Activated CD4-positive, alpha-beta T cell treated with anti-CD3 and anti-CD28 coated beads for 1 hour (primary cell): Measurements from ENCODE around the gene COL15A1.
"Not testable (repeated sequence)": the region's sequence is repeated elsewhere in the genome, so short reads cannot be mapped to it uniquely, and the experiment has no call there.

Experiments
- DNase-seq: peaks from one replicate; pipeline ENCODE4 v3.0.0-alpha.2; 2020

Gene COL15A1

DNA sequence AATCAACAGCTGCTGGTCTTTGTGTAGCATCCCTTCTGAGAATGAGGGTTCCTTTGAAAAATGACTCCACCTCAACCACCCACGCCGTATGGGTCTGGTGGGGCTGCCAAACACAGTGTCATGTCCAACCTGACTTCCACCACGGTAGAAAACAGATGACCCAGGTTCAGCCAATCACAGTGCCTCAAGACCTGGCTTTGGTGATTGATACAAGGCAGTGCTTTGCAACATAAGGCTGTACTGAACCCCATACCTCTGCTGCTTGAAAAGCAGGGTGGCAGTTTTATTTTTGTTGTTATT lies 149.7 kb downstream of the COL15A1 start:
- no peak for DNase-seq

DNA sequence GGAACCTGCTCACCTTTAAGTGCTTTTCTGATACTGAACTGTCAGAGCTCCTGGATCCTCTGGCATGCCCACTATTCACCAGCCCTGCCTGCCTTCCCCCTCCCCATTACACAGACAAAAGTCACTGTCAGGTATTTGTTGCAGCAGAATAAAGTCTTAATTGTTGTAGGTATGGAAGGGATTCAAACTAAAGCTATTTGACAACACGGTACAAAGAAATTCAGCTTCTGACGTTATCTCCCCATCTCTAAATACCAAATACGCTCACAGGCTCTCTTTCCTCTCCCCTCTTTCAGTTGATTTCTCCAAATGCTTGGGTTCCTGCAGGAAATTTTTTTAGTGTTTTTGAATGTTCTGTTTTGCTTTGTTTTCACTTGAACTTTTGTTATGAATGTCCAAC lies 151.9 kb downstream of the COL15A1 start:
- DNase-seq: no peak

DNA sequence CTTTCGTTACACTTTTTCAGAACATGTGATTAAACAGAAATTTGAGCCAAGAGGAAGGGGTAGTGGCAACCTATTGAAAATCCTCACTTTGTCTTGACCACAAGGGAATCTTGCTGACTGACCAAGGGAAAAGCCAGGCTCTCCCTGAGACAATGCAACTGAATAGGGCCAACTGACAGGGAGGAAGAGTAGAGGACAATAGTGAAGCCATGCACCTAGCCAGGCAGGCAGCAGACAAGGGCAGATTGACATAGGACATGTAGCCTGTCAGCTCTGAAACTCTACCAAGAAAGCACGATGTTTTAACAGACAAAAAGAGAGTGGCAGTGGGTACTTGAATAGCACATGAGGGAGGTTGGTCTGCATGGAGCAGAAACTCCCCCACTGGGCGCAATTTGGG lies 152.7 kb downstream of the COL15A1 start:
- no peak for DNase-seq

DNA sequence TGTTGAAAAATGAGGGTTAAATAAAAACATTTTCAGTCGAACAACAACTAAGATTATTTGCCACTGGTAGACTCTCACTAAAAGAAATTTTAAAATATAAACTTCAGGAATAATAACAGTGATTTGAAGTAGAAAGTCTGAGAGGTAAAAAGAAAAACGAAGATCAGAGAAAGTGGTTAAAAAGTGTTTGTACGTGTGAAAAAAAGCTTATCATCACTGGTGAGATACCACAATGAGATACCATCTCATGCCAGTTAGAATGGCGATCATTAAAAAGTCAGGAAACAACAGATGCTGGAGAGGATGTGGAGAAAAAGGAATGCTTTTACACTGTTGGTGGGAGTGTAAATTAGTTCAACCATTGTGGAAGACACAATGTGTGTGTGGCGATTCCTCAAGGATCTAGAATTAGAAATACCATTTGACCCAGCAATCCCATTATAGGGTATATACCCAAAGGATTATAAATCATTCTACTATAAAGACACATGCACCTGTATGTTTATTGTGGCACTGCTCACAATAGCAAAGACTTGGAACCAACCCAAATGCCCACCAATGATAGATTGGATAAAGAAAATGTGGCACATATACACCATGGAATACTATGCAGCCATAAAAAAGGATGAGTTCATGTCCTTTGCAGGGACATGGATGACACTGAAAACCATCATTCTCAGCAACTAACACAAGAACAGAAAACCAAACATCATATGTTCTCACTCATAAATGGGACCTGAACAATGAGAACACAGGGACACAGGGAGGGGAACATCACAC lies 156.3 kb downstream of the COL15A1 start:
- not testable (repeated sequence) for DNase-seq

DNA sequence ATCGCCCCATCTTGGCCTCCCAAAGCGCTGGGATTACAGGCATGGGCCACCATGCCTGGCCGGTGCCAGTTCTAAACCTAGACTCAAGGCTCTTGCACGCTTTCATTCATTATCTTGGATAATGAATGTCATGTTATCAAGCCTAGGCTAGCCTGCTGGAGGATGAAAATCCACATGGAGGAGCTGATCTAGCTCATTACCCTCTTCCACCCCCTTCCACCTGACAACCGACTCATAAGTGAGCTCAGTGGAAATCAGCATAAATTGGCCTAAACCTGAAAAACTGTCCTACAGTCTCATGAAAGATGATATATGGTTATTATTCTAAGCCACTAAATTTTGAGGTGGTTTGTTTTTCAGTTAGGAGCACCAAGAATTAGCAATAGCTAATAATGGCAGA lies 157.6 kb downstream of the COL15A1 start:
- no peak for DNase-seq

DNA sequence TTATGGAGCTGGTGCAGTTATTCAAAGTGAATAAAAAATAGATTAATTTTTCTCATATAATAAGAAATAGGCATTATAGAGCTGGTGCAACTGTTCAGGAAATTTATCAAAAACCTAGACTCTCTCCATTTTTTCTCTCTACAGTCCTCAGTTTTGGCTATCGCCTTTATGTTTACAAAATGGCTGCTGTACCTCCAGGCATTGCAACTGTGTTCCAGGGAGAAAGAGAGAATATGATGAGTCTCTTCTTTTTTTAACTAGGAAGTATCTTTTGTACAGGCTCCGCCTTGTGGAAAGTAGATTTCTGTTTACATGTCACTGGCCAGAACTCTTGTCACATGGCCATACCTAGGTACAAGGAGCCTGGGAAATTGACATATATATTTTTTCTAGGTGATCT lies 158.1 kb downstream of the COL15A1 start:
- DNase-seq: no peak

DNA sequence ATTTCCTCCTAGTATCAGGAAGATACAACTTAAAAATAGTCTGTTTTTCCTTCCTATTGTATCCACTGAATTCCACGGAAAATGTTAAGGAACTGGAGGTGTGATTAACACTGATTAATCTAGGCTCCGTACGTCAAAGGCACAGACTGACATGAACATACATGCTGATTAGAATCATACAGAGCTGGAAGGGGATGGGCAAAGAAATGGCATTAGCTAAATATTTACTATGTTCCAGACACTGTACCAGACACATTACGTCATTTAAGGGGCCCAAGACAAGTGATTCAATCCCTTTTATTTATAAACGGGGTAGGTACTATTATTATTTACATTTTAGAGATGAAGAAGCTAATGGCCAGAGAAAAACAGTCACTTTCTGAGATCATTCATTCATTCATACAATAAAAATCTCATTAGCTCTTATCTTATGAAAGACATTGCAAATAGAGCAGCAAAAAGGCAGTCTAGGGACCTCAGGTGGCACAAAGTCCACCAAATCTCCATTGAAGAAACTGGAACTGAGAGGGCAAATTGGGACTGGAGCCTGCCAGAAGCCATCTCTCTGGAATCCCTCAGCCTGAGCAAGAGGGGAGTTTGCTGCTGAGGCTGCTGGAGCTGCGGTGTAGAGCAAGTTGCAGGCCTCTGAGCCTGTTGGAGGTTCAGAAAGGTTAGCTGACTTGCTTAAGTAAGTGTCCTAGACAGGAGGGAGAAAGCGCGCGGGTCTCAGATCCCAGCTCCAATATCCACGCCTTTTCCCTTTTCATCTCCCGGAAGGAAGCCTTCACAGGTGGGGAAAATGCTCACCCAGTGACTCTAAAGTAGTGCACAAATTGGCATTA lies 159.6 kb downstream of the COL15A1 start:
- DNase-seq: no peak

DNA sequence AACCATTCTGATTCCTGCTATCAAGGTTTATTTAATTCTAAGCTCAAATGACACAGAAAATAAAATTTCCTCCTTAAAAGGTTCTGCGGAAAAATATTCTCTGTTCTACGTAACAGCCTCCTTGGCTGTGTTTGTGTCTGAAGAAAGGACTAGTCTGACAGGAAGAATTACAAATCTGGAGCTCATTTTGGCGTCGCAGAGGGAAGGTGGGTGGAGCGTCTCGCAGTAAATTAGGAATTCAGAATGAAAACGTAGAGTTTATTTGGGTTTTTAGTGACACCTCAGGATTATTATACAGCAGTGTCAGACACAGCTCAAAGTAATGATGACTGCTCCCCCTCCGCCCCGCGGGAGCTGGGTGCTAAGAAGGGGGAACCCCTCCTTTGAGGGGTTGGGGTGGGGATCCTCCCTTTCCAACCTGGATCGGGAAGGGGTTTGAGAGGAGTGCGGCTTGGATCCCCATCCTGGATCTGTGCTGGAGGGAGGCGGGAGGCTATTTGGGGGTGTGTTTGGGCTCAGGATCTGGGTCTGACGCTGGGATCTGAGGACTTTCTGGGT lies 160.3 kb downstream of the COL15A1 start:
- DNase-seq: no peak

DNA sequence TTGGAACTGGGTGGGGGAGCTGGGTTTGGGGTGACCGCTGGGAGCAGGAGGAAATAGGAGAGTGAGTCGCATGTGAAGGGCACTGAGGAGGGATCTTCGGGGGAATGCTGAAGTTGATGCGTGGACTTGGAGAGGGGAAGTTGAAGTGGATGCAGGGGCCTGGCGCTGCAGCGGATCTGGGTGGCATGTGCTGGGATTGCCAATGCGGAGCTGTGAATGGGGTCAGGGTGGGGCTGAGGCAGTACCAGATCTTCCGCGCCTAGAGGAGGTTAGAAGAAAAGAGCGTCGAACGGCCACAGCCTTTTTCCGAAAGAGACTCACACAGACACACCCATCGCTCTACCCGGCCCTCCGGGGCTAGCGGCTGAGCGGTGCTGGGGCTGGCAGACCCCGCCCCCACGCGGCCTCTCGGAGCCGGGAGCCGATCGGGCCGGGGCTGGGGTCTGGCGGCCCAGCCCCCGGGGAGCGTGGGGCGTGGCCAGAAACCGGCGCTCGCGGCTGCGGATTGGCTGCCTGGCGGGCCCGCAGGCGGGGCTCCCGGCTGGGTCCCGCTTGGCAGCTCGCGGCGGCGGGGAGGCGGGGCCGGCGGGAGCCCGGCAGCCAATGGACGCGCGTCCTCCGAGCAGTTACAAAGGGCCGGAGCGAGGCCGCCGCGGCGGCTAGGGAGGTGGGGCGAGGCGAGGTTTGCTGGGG lies 160.9 kb downstream of the COL15A1 start, which contains the start of gene TGFBR1:
TGFBR1 (plus strand) TSS at position 655 of the 693 bp plus-strand sequence. CDS start 93 bp downstream, outside the sequence.
- DNase-seq: peak; percentile 87

DNA sequence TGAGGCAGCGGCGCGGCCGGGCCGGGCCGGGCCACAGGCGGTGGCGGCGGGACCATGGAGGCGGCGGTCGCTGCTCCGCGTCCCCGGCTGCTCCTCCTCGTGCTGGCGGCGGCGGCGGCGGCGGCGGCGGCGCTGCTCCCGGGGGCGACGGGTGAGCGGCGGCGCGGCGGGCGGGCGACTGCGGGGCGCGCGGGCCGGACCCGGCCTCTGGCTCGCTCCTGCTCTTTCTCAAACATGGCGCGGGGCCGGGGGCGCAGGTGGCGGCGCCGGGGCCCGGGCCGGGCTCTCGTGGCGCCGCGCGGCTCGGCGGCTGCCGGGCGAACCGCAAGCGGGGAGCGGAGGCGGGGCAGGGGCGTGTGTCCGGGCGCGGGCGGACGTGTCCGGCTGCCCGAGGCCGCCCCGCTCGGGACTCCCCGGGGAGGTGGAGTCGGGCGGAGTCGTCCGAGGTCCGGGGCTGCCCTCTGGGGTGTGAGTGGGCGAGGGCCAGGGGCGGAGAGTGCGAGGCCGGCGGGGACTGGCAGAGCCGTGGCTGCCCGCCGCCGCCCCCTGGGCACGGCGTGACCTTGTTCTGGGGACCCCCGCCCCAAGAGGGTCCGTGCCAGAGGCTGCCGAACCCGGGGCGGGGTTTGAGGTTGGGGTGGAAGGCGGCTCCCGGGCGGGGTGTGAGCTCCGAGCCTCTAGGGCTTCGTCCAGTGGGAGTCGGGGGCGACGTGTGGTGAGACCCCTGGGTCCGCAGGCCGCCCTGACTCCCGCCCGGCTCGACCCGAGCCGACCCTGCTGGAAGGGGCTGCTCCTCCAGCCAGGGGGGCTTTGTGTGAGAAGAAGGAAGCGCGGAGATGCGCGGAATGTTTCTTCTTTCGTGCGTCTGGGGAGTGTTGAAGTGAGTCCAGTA lies 161.7 kb downstream of the COL15A1 start:
- DNase-seq: peak; percentile 13

DNA sequence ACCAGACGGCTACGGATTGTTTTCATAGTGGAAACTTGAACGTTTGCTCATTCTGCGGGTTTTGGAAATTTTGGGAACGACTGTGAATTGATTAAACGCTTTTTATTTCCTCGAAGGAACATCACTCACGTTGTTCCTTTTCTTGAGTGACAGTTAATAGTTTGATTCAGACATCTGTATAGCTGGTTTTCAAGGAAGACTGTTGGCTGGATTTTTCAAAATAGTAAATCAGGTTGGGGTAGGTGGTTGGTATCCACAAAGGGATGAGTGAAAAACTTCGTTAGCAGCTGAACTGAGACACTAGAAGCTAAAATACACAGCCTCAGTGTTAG lies 162.3 kb downstream of the COL15A1 start:
- DNase-seq: no peak

DNA sequence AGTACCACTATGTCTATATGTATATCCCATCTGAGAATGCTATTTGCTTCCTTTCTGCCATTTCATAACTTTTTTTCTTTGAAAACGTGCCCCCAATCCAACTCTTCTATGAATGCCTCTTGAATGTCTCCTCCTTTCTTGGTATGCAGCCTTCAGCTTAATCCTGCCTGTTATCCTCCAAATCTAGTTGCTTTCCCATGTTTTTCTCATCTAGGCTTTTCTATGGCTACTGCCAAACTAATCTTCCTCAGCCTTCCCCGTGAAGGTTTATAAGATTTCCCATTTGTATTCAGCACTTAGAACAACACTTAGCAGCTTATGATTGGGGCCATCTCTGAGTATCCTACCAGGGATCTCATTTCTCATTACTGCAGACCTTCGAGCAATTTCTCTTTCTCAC lies 163.7 kb downstream of the COL15A1 start:
- DNase-seq: no peak

DNA sequence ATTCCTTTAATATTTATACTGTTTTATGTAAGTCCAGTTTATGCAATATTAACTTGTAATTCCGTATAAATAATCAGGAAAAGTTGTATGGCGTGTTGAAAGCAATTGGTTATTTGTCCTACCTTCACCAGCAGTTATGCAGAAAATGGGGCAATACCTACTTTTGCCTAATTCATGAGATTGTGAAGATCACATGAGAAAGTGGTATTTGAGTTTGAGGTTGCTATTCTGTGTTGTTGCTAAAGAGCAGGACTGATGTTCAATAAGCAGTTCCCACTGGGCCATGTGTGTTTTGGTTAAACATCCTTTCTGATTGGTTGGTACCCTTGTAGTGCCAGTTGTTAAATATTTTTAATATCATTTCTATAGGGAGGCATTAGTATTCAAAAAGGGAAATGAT lies 164.4 kb downstream of the COL15A1 start:
- no peak for DNase-seq

DNA sequence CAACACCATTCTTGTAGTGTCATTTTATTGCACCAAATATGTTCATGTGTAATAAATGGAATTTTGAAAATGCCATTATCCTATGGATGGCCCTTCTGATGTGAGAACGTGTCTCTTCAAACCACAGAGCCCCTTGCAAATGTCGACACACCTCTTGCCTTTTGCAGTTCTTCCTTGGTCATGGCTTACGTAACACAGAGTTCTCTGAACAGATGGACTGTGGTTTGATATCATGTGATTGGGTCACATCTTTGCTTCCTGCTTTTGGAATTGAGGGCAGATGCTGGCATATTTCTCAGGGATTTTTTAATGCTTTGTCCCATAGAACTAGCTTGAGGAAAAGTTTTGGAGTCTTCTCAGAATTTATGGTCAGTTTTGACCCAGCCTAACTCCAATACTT lies 165.8 kb downstream of the COL15A1 start:
- no peak for DNase-seq

DNA sequence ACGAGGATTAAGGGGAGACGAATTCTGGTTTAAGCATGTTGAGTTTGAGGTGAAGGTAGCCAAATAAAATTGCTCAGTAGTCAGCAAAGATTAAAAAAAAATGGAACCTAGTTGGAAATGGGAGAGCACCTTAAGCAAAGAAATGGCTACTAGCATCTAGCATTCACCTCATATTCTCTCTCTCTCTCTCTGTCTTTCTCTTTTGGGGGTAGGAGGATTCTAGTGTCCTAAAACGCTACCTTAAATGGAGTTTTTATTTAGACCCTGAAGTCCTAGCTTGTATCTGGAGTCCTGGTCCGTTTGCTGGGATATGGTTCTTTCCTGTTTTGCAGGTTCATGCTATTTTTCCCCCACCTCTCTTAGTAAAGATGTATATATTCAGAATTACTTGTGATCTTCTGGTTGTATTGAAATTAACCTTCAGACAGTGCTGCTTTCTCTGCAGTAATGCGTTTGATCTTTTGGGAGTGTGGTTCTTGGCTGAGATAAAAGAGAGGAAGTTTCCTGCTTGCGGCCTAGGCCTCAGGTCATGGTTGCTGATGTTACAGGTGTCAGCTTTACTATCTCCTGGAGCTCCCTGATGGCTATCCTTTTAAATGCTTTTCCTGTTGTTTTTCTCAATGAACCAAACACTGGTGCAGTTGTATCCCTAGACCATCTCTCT lies 169.2 kb downstream of the COL15A1 start:
- DNase-seq: no peak

DNA sequence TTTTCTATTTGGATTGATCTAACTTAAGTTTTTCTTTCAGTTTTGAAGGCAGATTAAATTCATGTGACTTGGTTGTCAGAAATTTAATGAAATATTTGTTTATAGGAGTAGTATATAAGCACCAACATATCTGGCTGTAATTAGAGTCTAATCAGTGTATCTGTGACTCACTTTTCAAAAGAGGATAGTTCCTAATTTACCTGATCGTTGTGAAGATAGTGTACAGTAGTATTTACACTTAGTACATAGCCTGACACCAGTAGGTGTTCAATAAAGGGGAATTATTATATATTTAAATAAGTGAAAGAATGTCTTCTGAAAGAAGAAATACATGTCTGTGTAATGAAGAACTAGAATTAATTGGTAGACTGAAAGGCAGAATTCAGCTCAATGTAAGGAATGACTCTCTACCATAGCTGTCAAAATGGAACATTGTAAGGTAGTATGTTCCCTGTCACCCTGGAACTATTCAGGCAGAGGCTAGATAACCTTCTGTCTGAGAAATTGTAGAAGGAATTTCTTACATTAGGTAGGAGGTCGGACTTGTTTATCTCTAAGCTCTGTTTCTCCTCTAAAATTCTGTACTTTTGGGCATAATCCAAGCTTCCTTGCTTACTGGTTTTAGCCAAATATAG lies 169.8 kb downstream of the COL15A1 start:
- DNase-seq: no peak

DNA sequence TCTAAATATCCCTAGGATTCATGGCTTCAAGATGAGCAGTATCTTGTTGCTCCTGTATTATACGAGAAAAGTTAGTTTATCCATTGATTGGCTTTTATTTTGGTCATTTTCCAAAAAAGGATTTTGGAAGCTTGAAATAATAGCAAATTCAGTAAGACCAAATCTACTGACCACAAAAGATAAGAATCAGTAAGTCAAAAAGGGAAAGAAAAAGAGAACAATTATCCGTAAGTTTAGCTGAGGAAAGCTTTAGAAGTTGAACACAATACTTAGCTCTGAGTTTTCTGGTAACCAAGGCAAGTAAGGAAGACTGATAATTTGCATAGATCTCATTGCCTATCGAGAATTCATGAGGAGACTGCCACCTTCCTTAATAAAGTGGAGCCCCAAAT lies 170.3 kb downstream of the COL15A1 start:
- DNase-seq: no peak

DNA sequence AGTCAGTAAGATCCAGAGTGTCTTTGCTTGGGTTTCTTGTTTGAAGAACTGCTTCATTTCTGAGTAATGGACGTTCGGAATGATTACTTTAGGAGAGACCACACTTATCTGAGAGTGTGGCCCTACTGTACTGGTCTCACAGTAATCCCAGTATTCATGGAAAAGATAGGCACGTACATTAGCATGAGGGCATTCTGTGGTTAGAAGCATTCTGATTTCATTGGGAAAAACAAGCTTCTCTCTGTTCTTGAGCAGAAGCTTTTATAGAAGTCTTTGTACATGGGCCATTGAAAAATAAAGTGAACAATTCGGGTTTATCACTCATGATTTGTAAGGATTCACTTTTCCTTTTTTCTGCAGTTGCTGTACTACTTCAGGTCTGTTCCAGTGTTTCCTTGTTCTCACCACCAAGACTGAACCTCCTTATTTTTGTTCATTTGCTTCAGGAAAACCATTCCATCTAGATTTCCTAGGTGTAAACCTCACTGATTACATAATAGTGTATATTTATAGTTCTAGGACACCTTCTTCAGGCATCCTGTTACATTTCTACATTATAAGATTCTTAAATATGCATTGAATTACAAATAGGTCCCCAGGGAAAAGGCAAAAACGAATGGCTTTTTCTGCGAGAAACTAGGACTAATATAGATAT lies 171.3 kb downstream of the COL15A1 start:
- DNase-seq: no peak

DNA sequence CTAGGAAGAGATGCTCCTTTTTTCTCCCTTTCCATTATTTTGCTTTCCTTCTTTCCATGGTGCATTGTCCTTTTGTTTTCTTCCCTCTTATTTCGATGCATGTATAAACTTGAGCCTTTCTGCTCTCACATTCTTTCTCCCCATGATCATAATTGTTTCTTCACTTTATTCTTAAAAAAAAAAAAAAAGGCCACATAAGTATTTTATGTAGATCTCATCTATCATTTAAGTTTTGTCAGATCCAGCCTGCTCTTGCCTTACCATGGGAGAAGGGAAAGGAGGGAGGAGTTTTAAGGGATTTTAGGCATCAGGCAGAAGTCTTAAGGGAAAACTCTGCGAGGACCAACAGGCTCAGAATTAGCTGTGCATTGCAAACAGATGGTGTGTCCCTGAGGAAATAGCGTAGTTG lies 172.3 kb downstream of the COL15A1 start:
- no peak for DNase-seq

DNA sequence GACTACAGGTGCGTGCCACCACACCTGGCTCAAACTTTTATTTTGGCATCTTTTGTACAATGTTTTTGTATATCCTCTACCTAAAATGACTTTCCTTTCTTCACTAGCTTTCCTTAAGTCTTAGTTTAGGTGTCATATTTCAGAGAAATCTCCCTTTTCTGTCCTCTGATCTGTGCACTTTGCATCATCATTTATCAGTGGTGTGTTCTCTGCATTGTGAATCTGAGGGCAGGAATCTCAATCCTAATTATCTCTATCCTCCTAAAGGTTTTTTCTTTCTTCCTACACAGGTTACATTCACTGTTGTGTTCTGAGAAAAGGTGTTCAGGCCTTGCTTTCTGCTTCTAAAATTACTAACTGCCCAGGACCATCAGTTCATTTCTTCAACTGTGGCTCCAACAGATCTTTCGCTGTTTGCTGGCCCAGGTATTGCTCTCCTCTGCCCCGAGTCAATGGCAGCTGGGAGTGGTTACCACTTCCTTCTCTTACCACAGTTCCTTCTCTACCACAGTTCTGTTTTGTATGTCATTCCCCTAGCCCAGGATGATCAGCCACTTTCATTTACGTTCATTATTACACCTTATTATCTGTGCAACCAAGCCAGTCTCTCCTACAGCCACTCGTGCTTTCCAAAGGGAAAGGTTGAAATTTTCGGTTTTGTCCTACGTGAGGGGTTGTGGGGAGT lies 175.2 kb downstream of the COL15A1 start:
- DNase-seq: peak; percentile 26
